Astrocyte (in vitro differentiated cells and primary cell): Measurements from ENCODE around the gene SMC6. TPM values are rescaled to one million over a fixed set of nuclear protein-coding genes. Genes with fewer than 3 reads are reported as not detected.

Experiments
- DNase-seq: peaks from one replicate; pipeline ENCODE4 v3.0.0-alpha.2; 2010; ENCODE audit warnings: low read depth
- FAIRE-seq: peaks from 2 replicates; lab custom pipeline; 2011; peaks lifted over from hg19 to GRCh38; lab: Jason Lieb, UNC
- H2AFZ ChIP-seq: 2 replicates; pipeline ENCODE4 v1.6.0; 2012; ENCODE audit warnings: low read depth, low read length, inconsistent platforms
- H3K27ac ChIP-seq: 2 replicates; pipeline ENCODE4 v1.5.1; 2011; ENCODE audit warnings: low read depth, low read length, inconsistent platforms
- H3K27me3 ChIP-seq: 2 replicates; pipeline ENCODE4 v1.6.0; 2011; ENCODE audit warnings: low read length, inconsistent platforms; ENCODE audit not compliant: insufficient read depth
- H3K36me3 ChIP-seq: 2 replicates; pipeline ENCODE4 v1.5.1; 2011; ENCODE audit warnings: low read length, inconsistent platforms; ENCODE audit not compliant: insufficient read depth
- H3K4me1 ChIP-seq: 2 replicates; pipeline ENCODE4 v1.5.1; 2011; ENCODE audit warnings: low read length, inconsistent platforms; ENCODE audit not compliant: insufficient read depth
- H3K4me2 ChIP-seq: 2 replicates; pipeline ENCODE4 v1.6.0; 2012; ENCODE audit warnings: low read length, inconsistent platforms
- H3K4me3 ChIP-seq: 2 replicates; pipeline ENCODE4 v1.5.1; 2011; ENCODE audit warnings: low read depth, mild to moderate bottlenecking, low read length, inconsistent platforms; ENCODE audit not compliant: insufficient read depth
- H3K79me2 ChIP-seq: 2 replicates; pipeline ENCODE4 v1.6.0; 2012; ENCODE audit warnings: mild to moderate bottlenecking, low read length, inconsistent platforms; ENCODE audit not compliant: insufficient read depth
- H3K9ac ChIP-seq: 2 replicates; pipeline ENCODE4 v1.6.0; 2012; ENCODE audit warnings: mild to moderate bottlenecking, low read length, inconsistent platforms
- H3K9me3 ChIP-seq: 2 replicates; pipeline ENCODE4 v1.5.1; 2012; ENCODE audit warnings: low read depth, mild to moderate bottlenecking, low read length, inconsistent platforms; ENCODE audit not compliant: insufficient read depth
- H4K20me1 ChIP-seq: 2 replicates; pipeline ENCODE4 v1.6.0; 2012; ENCODE audit warnings: low read length, inconsistent platforms; ENCODE audit not compliant: insufficient read depth
- H3K27ac Mint-ChIP-seq: one replicate; pipeline ENCODE4 v1.8.0; 2021; ENCODE audit warnings: mild to moderate bottlenecking, mixed read lengths; ENCODE audit not compliant: unreplicated experiment
- H3K27me3 Mint-ChIP-seq: one replicate; pipeline ENCODE4 v1.8.0; 2021; ENCODE audit warnings: low read depth, mixed read lengths; ENCODE audit not compliant: unreplicated experiment
- H3K36me3 Mint-ChIP-seq: one replicate; pipeline ENCODE4 v1.8.0; 2021; ENCODE audit warnings: low read depth, mixed read lengths; ENCODE audit not compliant: unreplicated experiment
- H3K4me1 Mint-ChIP-seq: one replicate; pipeline ENCODE4 v1.8.0; 2021; ENCODE audit warnings: low read depth, mixed read lengths; ENCODE audit not compliant: unreplicated experiment
- H3K4me3 Mint-ChIP-seq: one replicate; pipeline ENCODE4 v1.8.0; 2021; ENCODE audit warnings: mild to moderate bottlenecking, moderate library complexity, mixed read lengths; ENCODE audit not compliant: unreplicated experiment
- H3K9me3 Mint-ChIP-seq: one replicate; pipeline ENCODE4 v1.8.0; 2021; ENCODE audit warnings: mild to moderate bottlenecking, mixed read lengths; ENCODE audit not compliant: unreplicated experiment
- CTCF ChIP-seq: IDR thresholded peaks from 2 replicates; pipeline ENCODE4 v1.5.1; 2011; ENCODE audit warnings: low read depth, mild to moderate bottlenecking, inconsistent platforms, low read length, moderate library complexity; ENCODE audit not compliant: insufficient read depth
- EZH2 ChIP-seq: IDR thresholded peaks from 2 replicates; pipeline ENCODE4 v1.6.1; 2012; ENCODE audit warnings: mild to moderate bottlenecking, low read length, inconsistent platforms; ENCODE audit not compliant: insufficient read depth
- total RNA-seq: library from RNA; stranded (reverse); gene quantifications from 2 replicates; pipeline ENCODE4 v1.2.1, GENCODE V29; 2021

The SMC6 gene
- total RNA-seq, 1 donor from 2014 or later: 20.1 TPM

- FAIRE-seq: no peak
- no peak for TF ChIP-seq CTCF
- no peak for TF ChIP-seq EZH2
- peaks cover 9% of the 10 kb centered on the region for H3K36me3 ChIP-seq
These were observed 89.1 kb downstream of the SMC6 start for GRCh38 chr2:17664534-17664933.

GRCh38 chr2:17662723-17663122 lies 90.9 kb downstream of the SMC6 start:
- FAIRE-seq: no peak
- TF ChIP-seq CTCF: no peak
- H3K4me1 ChIP-seq: no peaks in the 10 kb centered on the region
- Mint-ChIP-seq H3K27ac (no peak overlapping the region), H3K4me3 (no peak overlapping the region), H3K27me3 (no peaks in the 10 kb centered on the region), H3K4me1 (peaks cover 15% of the 10 kb centered on the region), H3K9me3 (no peaks in the 10 kb centered on the region), H3K36me3 (peaks cover 5% of the 10 kb centered on the region)
- no peaks in the 10 kb centered on the region for H4K20me1 ChIP-seq
- H3K27ac ChIP-seq: no peak overlapping the region
- H3K9me3 ChIP-seq: no peaks in the 10 kb centered on the region
- no peak for DNase-seq
- H3K4me3 ChIP-seq: no peak overlapping the region
- H3K27me3 ChIP-seq: no peaks in the 10 kb centered on the region
- peaks cover 8% of the 10 kb centered on the region for H3K36me3 ChIP-seq
- H3K4me2 ChIP-seq: no peak overlapping the region
- H3K9ac ChIP-seq: no peak overlapping the region
- H3K79me2 ChIP-seq: no peaks in the 10 kb centered on the region
- H2AFZ ChIP-seq: no peak overlapping the region

More at GRCh38 chr2:17664534-17664933, 89.1 kb downstream of the SMC6 start:
- Histone ChIP-seq H3K79me2 (no peaks in the 10 kb centered on the region), H4K20me1 (no peaks in the 10 kb centered on the region), H3K4me2 (no peak overlapping the region), H2AFZ (no peak overlapping the region), H3K4me3 (no peak overlapping the region), H3K9ac (no peak overlapping the region), H3K27ac (no peak overlapping the region), H3K27me3 (no peaks in the 10 kb centered on the region), H3K9me3 (no peaks in the 10 kb centered on the region), H3K4me1 (no peaks in the 10 kb centered on the region)
- no peak overlapping the region for H3K27ac Mint-ChIP-seq
- no peak for DNase-seq
- H3K36me3 Mint-ChIP-seq: peaks cover 5% of the 10 kb centered on the region
- H3K9me3 Mint-ChIP-seq: no peaks in the 10 kb centered on the region
- peaks cover 8% of the 10 kb centered on the region for H3K4me1 Mint-ChIP-seq
- H3K27me3 Mint-ChIP-seq: no peaks in the 10 kb centered on the region
- H3K4me3 Mint-ChIP-seq: no peak overlapping the region

- DNase-seq (no peak), FAIRE-seq (no peak)
- TF ChIP-seq EZH2 (no peak), CTCF (no peak)
- Mint-ChIP-seq H3K27me3 (no peaks in the 10 kb centered on the region), H3K9me3 (no peaks in the 10 kb centered on the region), H3K4me3 (no peak overlapping the region), H3K27ac (no peak overlapping the region), H3K36me3 (peaks cover 5% of the 10 kb centered on the region), H3K4me1 (peaks cover 15% of the 10 kb centered on the region)
- no peak overlapping the region for H2AFZ ChIP-seq
- no peaks in the 10 kb centered on the region for H4K20me1 ChIP-seq
- no peak overlapping the region for H3K9ac ChIP-seq
- H3K79me2 ChIP-seq: no peaks in the 10 kb centered on the region
- peaks cover 8% of the 10 kb centered on the region for H3K36me3 ChIP-seq
- H3K27me3 ChIP-seq: no peaks in the 10 kb centered on the region
- H3K27ac ChIP-seq: no peak overlapping the region
- H3K9me3 ChIP-seq: no peaks in the 10 kb centered on the region
- H3K4me1 ChIP-seq: no peaks in the 10 kb centered on the region
- H3K4me2 ChIP-seq: no peak overlapping the region
- H3K4me3 ChIP-seq: no peak overlapping the region
These were observed 92.2 kb downstream of the SMC6 start for GRCh38 chr2:17661460-17661859.
